PC-3 (cell line): ENCODE measurements around the gene CLDN9. TPM values are rescaled to one million over a fixed set of nuclear protein-coding genes. Genes with fewer than 3 reads are reported as not detected.
A peak's percentile ranks its signal among the peaks of the same experiment; 100 is the strongest.

Experiments used
- ATAC-seq: fragments of 200-7000 bp; cut with Tn5 transposase; 2 replicates; pipeline ENCODE4 v1.9.1; 2020; ENCODE audit warnings: mild to moderate bottlenecking, moderate library complexity
- BruUV-seq: library from RNA; stranded (reverse); fragments of 400-500 nt; replicated peaks from 2 replicates; lab custom pipeline; 2021; lab: Mats Ljungman, UMichigan
- CTCF ChIA-PET: fragments of 300-600 bp; sonication (Branson Sonifier 250); formaldehyde crosslinking; loops from one replicate; lab custom pipeline; 2022; ENCODE audit warnings: antibody characterized with exemption; lab: Charles Lee
- POLR2A ChIA-PET: fragments of 300-600 bp; sonication (Branson Sonifier 250); formaldehyde crosslinking; loops from one replicate; lab custom pipeline; 2022; ENCODE audit warnings: antibody characterized with exemption; ENCODE audit not compliant: unreplicated experiment; lab: Charles Lee
- DNase-seq: peaks from one replicate; pipeline ENCODE4 v3.0.0-alpha.2; 2015
- H2AFZ ChIP-seq: fragments of 300-600 bp; sonication (generic); 2 replicates; pipeline ENCODE4 v1.6.0; 2016; ENCODE audit warnings: antibody characterized with exemption, low read length
- H3F3A ChIP-seq: fragments of 300-600 bp; sonication (generic); one replicate; pipeline ENCODE4 v1.6.0; 2017; ENCODE audit warnings: antibody characterized with exemption, low read length, control low read depth, mild to moderate bottlenecking; ENCODE audit not compliant: unreplicated experiment
- H3K27ac ChIP-seq: fragments of 300-600 bp; sonication (generic); 2 replicates; pipeline ENCODE4 v1.5.1; 2016; ENCODE audit warnings: mild to moderate bottlenecking, low read length
- H3K27me3 ChIP-seq: fragments of 300-600 bp; sonication (generic); 2 replicates; pipeline ENCODE4 v1.6.1; 2016; ENCODE audit warnings: low read length, mixed read lengths
- H3K36me3 ChIP-seq: fragments of 300-600 bp; sonication (generic); 2 replicates; pipeline ENCODE4 v1.6.1; 2016; ENCODE audit warnings: low read depth, mixed run types, low read length, mixed read lengths
- H3K4me1 ChIP-seq: fragments of 300-600 bp; sonication (generic); 2 replicates; pipeline ENCODE4 v1.5.1; 2016; ENCODE audit warnings: low read length; ENCODE audit not compliant: insufficient read depth
- H3K4me2 ChIP-seq: fragments of 300-600 bp; sonication (generic); 2 replicates; pipeline ENCODE4 v1.6.0; 2016; ENCODE audit warnings: low read length
- H3K4me3 ChIP-seq: fragments of 300-600 bp; sonication (generic); 2 replicates; pipeline ENCODE4 v1.5.1; 2016; ENCODE audit warnings: mild to moderate bottlenecking, low read length, mixed read lengths
- H3K79me2 ChIP-seq: fragments of 300-600 bp; sonication (generic); 2 replicates; pipeline ENCODE4 v1.6.1; 2017; ENCODE audit warnings: low read length, mixed read lengths
- H3K9ac ChIP-seq: fragments of 300-600 bp; sonication (generic); 2 replicates; pipeline ENCODE4 v1.6.0; 2016; ENCODE audit warnings: mild to moderate bottlenecking, low read length
- H3K9me2 ChIP-seq: fragments of 300-600 bp; sonication (generic); replicated peaks from 2 replicates; pipeline ENCODE4 v1.6.1; 2016; ENCODE audit warnings: mixed run types, low read length, mixed read lengths
- H3K9me3 ChIP-seq: fragments of 300-600 bp; sonication (generic); 2 replicates; pipeline ENCODE4 v1.6.1; 2016; ENCODE audit warnings: low read length, mixed read lengths
- H4K20me1 ChIP-seq: fragments of 300-600 bp; sonication (generic); 2 replicates; pipeline ENCODE4 v1.6.1; 2016; ENCODE audit warnings: low read length, mixed read lengths
- CTCF ChIP-seq: fragments of 300-600 bp; sonication (generic); conservative IDR thresholded peaks from 2 replicates; pipeline ENCODE4 v1.5.1; 2017; ENCODE audit warnings: antibody characterized with exemption, low read depth, mild to moderate bottlenecking, low read length
- EZH2 ChIP-seq: fragments of 300-600 bp; sonication (generic); IDR thresholded peaks from one replicate; pipeline ENCODE4 v1.6.1; 2017; ENCODE audit warnings: antibody characterized with exemption, mild to moderate bottlenecking, low read length; ENCODE audit not compliant: unreplicated experiment
- EZH2phosphoT487 ChIP-seq: fragments of 300-600 bp; sonication (generic); IDR thresholded peaks from 2 replicates; pipeline ENCODE4 v1.6.1; 2018; ENCODE audit warnings: mild to moderate bottlenecking, antibody characterized with exemption, low read length, borderline replicate concordance
- intact Hi-C: fragments of 100-400 bp; cut with micrococcal nuclease; formaldehyde crosslinking; loops from 2 replicates; pipeline ENCODE4 v1.9.0; 2023
- total RNA-seq: library from RNA; depleted of rRNA; stranded (reverse); fragments of >200 nt; gene quantifications from 2 replicates; pipeline ENCODE4 v1.2.3, GENCODE V29; 2014

The CLDN9 gene
- total RNA-seq, 1 experiment from 2014 or later: 0.33 TPM

- POLR2A ChIA-PET: no interaction called here
- no peaks in the 10 kb centered on the region for H3K27me3 ChIP-seq
- no peak overlapping the region for H3K4me3 ChIP-seq
- no peak overlapping the region for H3K27ac ChIP-seq
- peaks cover 20% of the 10 kb centered on the region for H3K4me1 ChIP-seq
- no peak overlapping the region for H2AFZ ChIP-seq
- ATAC-seq (no peak), DNase-seq (no peak)
- CTCF ChIA-PET: no interaction called here
- no peaks in the 10 kb centered on the region for H3K36me3 ChIP-seq
- no peaks in the 10 kb centered on the region for H3K79me2 ChIP-seq
- intact Hi-C loops: no loop called here
- no peak overlapping the region for H3K9ac ChIP-seq
- no peaks in the 10 kb centered on the region for H3K9me3 ChIP-seq
- H4K20me1 ChIP-seq: no peaks in the 10 kb centered on the region
- H3F3A ChIP-seq: no peaks in the 10 kb centered on the region
- H3K9me2 ChIP-seq: no peaks in the 10 kb centered on the region
- H3K4me2 ChIP-seq: no peak overlapping the region
- BruUV-seq: no TSS peak
- no peak for TF ChIP-seq EZH2phosphoT487
- TF ChIP-seq EZH2: no peak
- TF ChIP-seq CTCF: no peak
These were observed 19.9 kb downstream of the CLDN9 start for GRCh38 chr16:3032624-3033023.

- CTCF ChIA-PET: no interaction called here
These were observed 22.7 kb downstream of the CLDN9 start for GRCh38 chr16:3035289-3035971.

More at GRCh38 chr16:3035289-3035971, 22.7 kb downstream of the CLDN9 start:
- no TSS peak for BruUV-seq
- Histone ChIP-seq H4K20me1 (no peaks in the 10 kb centered on the region), H3K9me3 (no peaks in the 10 kb centered on the region), H3K9me2 (no peaks in the 10 kb centered on the region), H3K79me2 (no peaks in the 10 kb centered on the region), H3K4me1 (peaks cover 16% of the 10 kb centered on the region), H3K27me3 (no peaks in the 10 kb centered on the region), H3K4me3 (peak overlapping the region; percentile 75; the same call in 1 of the 2 replicates), H3K27ac (no peak overlapping the region), H3K4me2 (peak overlapping the region; percentile 91), H3K36me3 (no peaks in the 10 kb centered on the region), H3K9ac (no peak overlapping the region), H3F3A (no peaks in the 10 kb centered on the region), H2AFZ (no peak overlapping the region)
- no peak for DNase-seq
- POLR2A ChIA-PET: no interaction called here
- intact Hi-C loops: no loop called here
- ATAC-seq: no peak
- TF ChIP-seq EZH2phosphoT487 (no peak), CTCF (no peak), EZH2 (no peak)
